OCI-LY1 (cell line): ENCODE measurements around the gene ATP11C.

ENCODE experiments used
- EZH2 ChIP-seq: fragments of 200-600 bp; sonication (generic), shearing (Covaris generic); IDR thresholded peaks from 2 replicates; pipeline ENCODE4 v1.8.0; 2017; ENCODE audit warnings: borderline replicate concordance, mixed run types, mild to moderate bottlenecking, antibody characterized with exemption, low read length, moderate library complexity, mixed read lengths
- TF ChIP-seq, protein P1 (sequence below): fragments of 200-600 bp; sonication (generic), shearing (Covaris generic); IDR thresholded peaks from 2 replicates; pipeline ENCODE4 v1.5.1; 2017; ENCODE audit warnings: mild to moderate bottlenecking, antibody characterized with exemption, low read length, moderate library complexity, mixed read lengths

DNA sequence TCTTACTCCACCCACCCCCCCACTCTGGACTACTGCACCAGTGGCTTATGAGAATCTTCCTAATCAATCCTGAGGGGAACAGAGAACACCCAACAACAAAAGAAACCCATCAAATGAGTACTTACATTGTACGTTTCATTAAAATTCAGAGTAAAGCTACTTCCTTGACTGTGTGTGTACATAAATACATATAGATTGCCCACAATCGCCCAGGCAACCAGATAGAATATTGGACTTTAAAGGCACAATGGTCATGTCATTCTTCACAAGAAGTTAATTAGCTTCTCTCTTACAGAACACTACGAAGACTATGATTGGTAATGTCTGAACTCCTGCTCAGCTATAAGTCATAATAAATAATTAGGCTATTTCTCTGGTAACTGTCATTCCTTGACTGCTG is 12.2 kb upstream of the ATP11C start:
- TF ChIP-seq, protein P1, sequence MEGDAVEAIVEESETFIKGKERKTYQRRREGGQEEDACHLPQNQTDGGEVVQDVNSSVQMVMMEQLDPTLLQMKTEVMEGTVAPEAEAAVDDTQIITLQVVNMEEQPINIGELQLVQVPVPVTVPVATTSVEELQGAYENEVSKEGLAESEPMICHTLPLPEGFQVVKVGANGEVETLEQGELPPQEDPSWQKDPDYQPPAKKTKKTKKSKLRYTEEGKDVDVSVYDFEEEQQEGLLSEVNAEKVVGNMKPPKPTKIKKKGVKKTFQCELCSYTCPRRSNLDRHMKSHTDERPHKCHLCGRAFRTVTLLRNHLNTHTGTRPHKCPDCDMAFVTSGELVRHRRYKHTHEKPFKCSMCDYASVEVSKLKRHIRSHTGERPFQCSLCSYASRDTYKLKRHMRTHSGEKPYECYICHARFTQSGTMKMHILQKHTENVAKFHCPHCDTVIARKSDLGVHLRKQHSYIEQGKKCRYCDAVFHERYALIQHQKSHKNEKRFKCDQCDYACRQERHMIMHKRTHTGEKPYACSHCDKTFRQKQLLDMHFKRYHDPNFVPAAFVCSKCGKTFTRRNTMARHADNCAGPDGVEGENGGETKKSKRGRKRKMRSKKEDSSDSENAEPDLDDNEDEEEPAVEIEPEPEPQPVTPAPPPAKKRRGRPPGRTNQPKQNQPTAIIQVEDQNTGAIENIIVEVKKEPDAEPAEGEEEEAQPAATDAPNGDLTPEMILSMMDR = no peak
- TF ChIP-seq EZH2 = no peak
